Gastroesophageal sphincter (tissue), 4 donors: ENCODE results near the gene IFT122. TPM values are rescaled to one million over a fixed set of nuclear protein-coding genes. Genes with fewer than 3 reads are reported as not detected.

Experiments used
- ATAC-seq: fragments of 150-250 bp; one replicate; pipeline ENCODE4 v1.9.1; 2016; ENCODE audit warnings: mild to moderate bottlenecking, moderate library complexity
- H3K27ac ChIP-seq, 4 donors: fragments of 200-600 bp; sonication (generic) in 3 of 4; 1 replicate in 3 of 4; 2 replicates in 1 of 4; pipeline ENCODE4 v1.5.1; 2016 to 2019
- H3K27me3 ChIP-seq: fragments of 200-600 bp; sonication (generic); one replicate; pipeline ENCODE4 v1.5.1; 2019
- H3K36me3 ChIP-seq, 2 donors: fragments of 200-600 bp; sonication (generic); one replicate each; pipeline ENCODE4 v1.5.1; 2019; ENCODE audit warnings: control low read depth in 1 of 2
- H3K4me1 ChIP-seq, 3 donors: fragments of 200-600 bp; sonication (generic); 1 replicate in 2 of 3; 2 replicates in 1 of 3; pipeline ENCODE4 v1.5.1; 2016 to 2019; ENCODE audit warnings: control low read depth in 2 of 3
- H3K4me3 ChIP-seq, 2 donors: fragments of 200-600 bp; sonication (generic); one replicate each; pipeline ENCODE4 v1.5.1; 2019; ENCODE audit warnings: mild to moderate bottlenecking in 1 of 2, moderate library complexity in 1 of 2
- H3K9me3 ChIP-seq, 3 donors: fragments of 200-600 bp; sonication (generic); one replicate each; pipeline ENCODE4 v1.5.1; 2017 to 2019; ENCODE audit warnings: control low read depth in 2 of 3
- EP300 ChIP-seq: sonication (generic); formaldehyde crosslinking; IDR thresholded peaks from one replicate; pipeline ENCODE4 v1.6.1; 2017; ENCODE audit warnings: antibody characterized with exemption, mild to moderate bottlenecking
- POLR2A ChIP-seq, 2 donors: fragments of 450-650 bp; IDR thresholded peaks; one replicate each; pipeline ENCODE4 v1.6.1; 2017; ENCODE audit warnings: antibody characterized with exemption in 2 of 2, mild to moderate bottlenecking in 2 of 2, moderate library complexity in 1 of 2
- POLR2AphosphoS5 ChIP-seq: sonication (generic); formaldehyde crosslinking; IDR thresholded peaks from one replicate; pipeline ENCODE4 v1.6.1; 2017; ENCODE audit warnings: antibody characterized with exemption
- WGBS, 2 donors: methylation state at CpG; one replicate each; pipeline ENCODE4 v1.1.5; 2018; ENCODE audit warnings: low coverage in 1 of 2; 5-methylcytosine and 5-hydroxymethylcytosine counted together
- small RNA-seq, 4 donors: library from RNA; depleted of rRNA; stranded (forward); fragments of <200 nt; gene quantifications; one replicate each; pipeline ENCODE3, GENCODE V24; 2016
- total RNA-seq, 4 donors: library from RNA; depleted of rRNA; stranded (reverse); fragments of >200 nt; gene quantifications; one replicate each; pipeline ENCODE4 v1.1.0, GENCODE V29; 2016
- TF ChIP-seq, protein P1 (sequence below), 4 experiments: fragments of 200-600 bp in 2 of 4; fragments of 450-650 bp in 2 of 4; sonication (generic) in 1 of 4; IDR thresholded peaks; one replicate each; pipeline ENCODE4 v1.5.1; 2017 to 2019; ENCODE audit warnings: antibody characterized with exemption in 4 of 4, mild to moderate bottlenecking in 2 of 4, moderate library complexity in 2 of 4

IFT122 gene
- total RNA-seq, 4 donors from 2014 or later: 18.1 to 38.3 (median 26.8) TPM

DNA sequence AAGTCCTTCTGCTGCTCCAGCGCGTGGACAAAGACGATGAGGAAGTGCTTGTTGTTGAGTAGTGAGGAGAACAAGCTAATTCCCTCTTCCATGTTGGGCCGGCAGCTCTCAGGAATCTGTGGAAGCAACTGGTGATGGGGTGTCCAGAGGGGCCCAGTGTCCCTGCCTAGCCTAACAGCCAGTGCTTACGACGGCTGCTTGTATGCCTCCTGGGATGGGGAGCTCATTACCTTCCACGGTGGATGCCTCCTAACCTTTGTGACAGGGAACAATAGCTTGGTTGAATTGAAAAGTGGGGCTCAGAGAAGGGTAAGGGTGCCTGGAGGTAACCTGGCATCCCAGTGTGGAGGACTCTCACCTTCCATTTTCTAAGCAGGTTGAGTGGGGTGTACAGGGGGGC lies 125.9 kb downstream of the IFT122 start:
- ATAC-seq: no peak
- Histone ChIP-seq H3K27ac (no peak overlapping the region), H3K36me3 (peaks cover 0 to 81% of the 10 kb centered on the region in 2 donors), H3K27me3 (no peaks in the 10 kb centered on the region), H3K9me3 (no peaks in the 10 kb centered on the region), H3K4me1 (peaks cover 0 to 59% (median 27%) of the 10 kb centered on the region in 3 donors), H3K4me3 (no peak overlapping the region)
- TF ChIP-seq EP300: no peak
- TF ChIP-seq POLR2AphosphoS5: no peak
- TF ChIP-seq POLR2A (IDR thresholded peaks at IDR 0.05): no peak
- TF ChIP-seq, protein P1, sequence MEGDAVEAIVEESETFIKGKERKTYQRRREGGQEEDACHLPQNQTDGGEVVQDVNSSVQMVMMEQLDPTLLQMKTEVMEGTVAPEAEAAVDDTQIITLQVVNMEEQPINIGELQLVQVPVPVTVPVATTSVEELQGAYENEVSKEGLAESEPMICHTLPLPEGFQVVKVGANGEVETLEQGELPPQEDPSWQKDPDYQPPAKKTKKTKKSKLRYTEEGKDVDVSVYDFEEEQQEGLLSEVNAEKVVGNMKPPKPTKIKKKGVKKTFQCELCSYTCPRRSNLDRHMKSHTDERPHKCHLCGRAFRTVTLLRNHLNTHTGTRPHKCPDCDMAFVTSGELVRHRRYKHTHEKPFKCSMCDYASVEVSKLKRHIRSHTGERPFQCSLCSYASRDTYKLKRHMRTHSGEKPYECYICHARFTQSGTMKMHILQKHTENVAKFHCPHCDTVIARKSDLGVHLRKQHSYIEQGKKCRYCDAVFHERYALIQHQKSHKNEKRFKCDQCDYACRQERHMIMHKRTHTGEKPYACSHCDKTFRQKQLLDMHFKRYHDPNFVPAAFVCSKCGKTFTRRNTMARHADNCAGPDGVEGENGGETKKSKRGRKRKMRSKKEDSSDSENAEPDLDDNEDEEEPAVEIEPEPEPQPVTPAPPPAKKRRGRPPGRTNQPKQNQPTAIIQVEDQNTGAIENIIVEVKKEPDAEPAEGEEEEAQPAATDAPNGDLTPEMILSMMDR (IDR thresholded peaks at IDR 0.05): no peak
- 100% methylated on average over 2 of the region's 7 CpGs; no CpG with 5 or more reads in 1 of the 2 donors for WGBS, 2 donors

DNA sequence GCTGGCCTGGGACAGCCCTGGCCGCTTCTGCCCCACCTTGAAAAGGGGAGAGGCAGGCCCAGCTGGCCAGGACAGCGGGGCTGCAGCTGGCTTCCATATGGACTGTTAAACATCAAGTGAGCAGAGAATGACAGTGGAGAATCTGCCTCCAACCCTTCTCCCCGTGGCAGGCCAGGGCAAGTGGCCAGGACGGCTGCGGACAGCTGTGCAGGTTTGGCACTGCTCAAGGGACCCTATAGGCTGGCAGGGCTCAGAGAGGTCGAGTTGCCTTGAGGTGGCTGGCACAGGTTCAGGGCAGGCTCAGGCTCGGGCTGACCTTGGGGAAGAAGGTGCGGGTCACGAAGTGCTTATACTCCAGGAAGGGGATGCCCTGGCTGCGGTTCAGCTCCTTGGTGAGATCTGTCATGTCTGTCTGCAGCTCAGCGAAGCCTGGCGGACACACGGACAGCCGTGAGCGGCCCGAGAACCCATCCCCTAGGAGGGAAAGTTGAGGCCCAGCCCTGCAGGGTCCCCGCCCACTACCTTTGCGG lies 127.2 kb downstream of the IFT122 start:
- H3K9me3 ChIP-seq: no peaks in the 10 kb centered on the region
- H3K4me1 ChIP-seq: peaks cover 0 to 46% (median 14%) of the 10 kb centered on the region in 3 donors
- peak; percentile 23 for ATAC-seq
- peak overlapping the region in 2 of 4 donors; percentile 19 to 50 for H3K27ac ChIP-seq
- WGBS, 2 donors: 64 to 100% methylated on average over 1 to 7 of the region's 18 CpGs
- no peak overlapping the region for H3K4me3 ChIP-seq
- TF ChIP-seq, protein P1 (IDR thresholded peaks at IDR 0.05): no peak
- TF ChIP-seq EP300 (no peak), POLR2A (IDR thresholded peaks at IDR 0.05) (no peak), POLR2AphosphoS5 (no peak)
- peaks cover 0 to 87% of the 10 kb centered on the region in 2 donors for H3K36me3 ChIP-seq
- no peaks in the 10 kb centered on the region for H3K27me3 ChIP-seq

DNA sequence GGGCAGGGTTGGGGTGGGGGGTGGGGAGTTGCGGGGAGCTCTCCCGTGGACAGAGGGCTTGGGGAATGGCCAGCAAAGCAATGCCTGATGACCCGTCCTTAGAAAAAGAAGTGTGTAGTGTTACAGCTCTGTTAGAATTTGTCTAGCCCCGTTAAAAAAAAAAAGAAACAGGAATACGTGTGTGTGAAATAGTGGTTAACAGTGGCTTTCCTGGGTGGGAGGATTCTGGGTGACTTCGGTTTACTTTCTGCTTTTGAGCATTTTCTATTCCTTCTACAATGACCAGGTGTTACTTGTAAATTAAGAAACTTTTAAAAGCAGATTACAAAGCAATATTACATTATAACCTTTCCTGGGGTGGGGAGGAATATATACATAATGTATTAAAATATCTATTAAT lies 127.9 kb downstream of the IFT122 start:
- WGBS, 2 donors: 24 to 50% methylated on average over 4 of the region's 6 CpGs
- Histone ChIP-seq H3K9me3 (no peaks in the 10 kb centered on the region), H3K27ac (peak overlapping the region in 2 of 4 donors; percentile 19 to 50), H3K4me3 (no peak overlapping the region), H3K27me3 (no peaks in the 10 kb centered on the region), H3K36me3 (peaks cover 0 to 87% of the 10 kb centered on the region in 2 donors), H3K4me1 (peaks cover 0 to 46% (median 14%) of the 10 kb centered on the region in 3 donors)
- no peak for ATAC-seq
- TF ChIP-seq POLR2A (IDR thresholded peaks at IDR 0.05) (no peak), POLR2AphosphoS5 (no peak), EP300 (no peak)
- TF ChIP-seq, protein P1 (IDR thresholded peaks at IDR 0.05): no peak

DNA sequence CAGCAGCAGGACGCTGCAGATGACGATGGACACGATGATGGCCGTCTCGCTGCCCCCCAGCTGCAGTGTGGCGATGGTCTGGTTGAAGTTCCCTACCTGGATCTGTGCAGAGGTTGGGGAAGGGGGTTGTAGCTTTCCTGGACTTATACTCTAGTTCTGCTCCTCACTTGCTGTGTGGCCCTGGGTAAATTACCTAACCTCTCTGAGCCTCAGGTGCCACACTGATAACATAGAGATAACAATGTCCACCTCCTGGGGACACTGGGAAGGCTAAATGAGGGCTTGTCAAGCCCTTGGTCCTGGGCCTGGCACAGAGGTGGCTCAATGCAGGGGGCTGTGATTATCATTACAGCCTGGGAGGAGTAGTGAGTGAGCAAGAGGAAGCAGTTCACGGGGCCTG lies 129.8 kb downstream of the IFT122 start:
- TF ChIP-seq POLR2A (IDR thresholded peaks at IDR 0.05) (no peak), EP300 (no peak), POLR2AphosphoS5 (no peak)
- TF ChIP-seq, protein P1 (IDR thresholded peaks at IDR 0.05): no peak
- H3K27ac ChIP-seq: no peak overlapping the region
- no peak for ATAC-seq
- no peak overlapping the region for H3K4me3 ChIP-seq
- 80% methylated on average over 1 of the region's 7 CpGs; no CpG with 5 or more reads in 1 of the 2 donors for WGBS, 2 donors
- no peaks in the 10 kb centered on the region for H3K9me3 ChIP-seq
- peaks cover 0 to 31% (median 5%) of the 10 kb centered on the region in 3 donors for H3K4me1 ChIP-seq
- peaks cover 0 to 87% of the 10 kb centered on the region in 2 donors for H3K36me3 ChIP-seq
- H3K27me3 ChIP-seq: no peaks in the 10 kb centered on the region

Small RNA genes within 50 kb of the gene (small RNA-seq; reads per million reads assigned to genes)
- 30.3 to 75.8 (median 46.2) reads per million in 4 donors for gene SNORA7B

Other genes with a start within 250 kb of the IFT122 start
- gene COPG1, start 190.6 kb upstream of the IFT122 start, total RNA-seq: 10 to 100 TPM; 64.6 to 95.8 (median 74.0) TPM
- 10 to 100 TPM; 25.3 to 35.7 (median 30.2) TPM for gene HMCES, start 161.4 kb upstream of the IFT122 start, total RNA-seq
- gene EFCAB12, start 11.6 kb upstream of the IFT122 start, total RNA-seq: under 1 TPM in 2 of 4 donors, not detected in 2; 0.08 to 0.47 TPM
- gene MBD4, start 276 bp upstream of the IFT122 start, total RNA-seq: 10 to 100 TPM; 11.4 to 38.6 (median 18.8) TPM
- gene RHO, start 88.4 kb downstream of the IFT122 start, total RNA-seq: not detected
- gene H1-8, start 103.0 kb downstream of the IFT122 start, total RNA-seq: not detected
- 10 to 100 TPM; 45.0 to 77.9 (median 61.5) TPM for gene PLXND1, start 166.5 kb downstream of the IFT122 start, total RNA-seq